SK-N-SH treated with all-trans-retinoic acid at 6 μM for 48 hours (cell line): Measurements from ENCODE around the gene DNMT3A.

Experiments used
- ARNTL ChIP-seq: fragments of 450-650 bp; formaldehyde crosslinking; IDR thresholded peaks from 2 replicates; pipeline ENCODE4 v1.5.0; 2020; ENCODE audit warnings: low read depth, mild to moderate bottlenecking, moderate library complexity, borderline replicate concordance
- PPARA ChIP-seq: fragments of 250-450 bp; sonication (Bioruptor Pico); IDR thresholded peaks from 2 replicates; pipeline ENCODE4 v1.5.0; 2020; ENCODE audit warnings: mild to moderate bottlenecking, borderline replicate concordance
- RARB ChIP-seq: fragments of 250-450 bp; sonication (Bioruptor Pico); IDR thresholded peaks from 2 replicates; pipeline ENCODE4 v1.8.0; 2021; ENCODE audit warnings: mild to moderate bottlenecking, moderate library complexity
- TOX ChIP-seq: fragments of 250-450 bp; sonication (Bioruptor Pico); IDR thresholded peaks from 2 replicates; pipeline ENCODE4 v1.8.0; 2021; ENCODE audit warnings: mild to moderate bottlenecking, moderate library complexity, borderline replicate concordance
- ZNF8 ChIP-seq: fragments of 450-650 bp; formaldehyde crosslinking; IDR thresholded peaks from 2 replicates; pipeline ENCODE4 v1.5.0; 2020; ENCODE audit warnings: mild to moderate bottlenecking, moderate library complexity
- TF ChIP-seq, protein P1 (sequence below): fragments of 250-450 bp; sonication (Bioruptor Pico); IDR thresholded peaks from 2 replicates; pipeline ENCODE4 v1.8.0; 2021; ENCODE audit warnings: low read depth, mild to moderate bottlenecking, moderate library complexity, borderline replicate concordance
- TF ChIP-seq, protein P2 (sequence below): fragments of 250-450 bp; sonication (Bioruptor Pico); IDR thresholded peaks from 2 replicates; pipeline ENCODE4 v1.8.0; 2020; ENCODE audit warnings: mild to moderate bottlenecking, moderate library complexity, borderline replicate concordance
- TF ChIP-seq, protein P3 (sequence below): fragments of 250-450 bp; sonication (Bioruptor Pico); IDR thresholded peaks from 2 replicates; pipeline ENCODE4 v1.5.0; 2020; ENCODE audit warnings: mild to moderate bottlenecking, moderate library complexity
- TF ChIP-seq, protein P4 (sequence below): fragments of 250-450 bp; sonication (Bioruptor Pico); IDR thresholded peaks from 2 replicates; pipeline ENCODE4 v1.5.1; 2020; ENCODE audit warnings: low read depth, mild to moderate bottlenecking, moderate library complexity

DNA sequence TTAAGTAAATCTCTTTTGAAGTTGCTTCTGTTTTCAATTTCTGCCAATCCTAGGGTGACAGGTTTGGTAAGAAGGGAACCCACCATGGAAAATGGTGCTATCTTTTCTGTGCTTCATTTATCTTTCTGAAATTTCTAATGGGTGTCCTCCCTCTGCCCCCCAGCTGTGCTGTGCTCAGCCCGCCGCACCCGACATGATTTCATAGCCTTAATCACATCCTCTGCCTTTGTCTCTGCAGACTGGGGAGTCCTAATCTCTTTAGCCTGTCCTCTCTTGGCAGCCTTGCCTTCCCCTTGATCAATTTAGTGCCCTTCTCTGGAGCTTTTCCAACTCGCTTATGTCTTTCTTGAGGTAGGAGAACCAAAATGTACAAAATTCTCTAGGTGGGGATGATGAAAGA lies 49.3 kb downstream of the DNMT3A start:
- TF ChIP-seq RARB (CRISPR knock-in tag) (no peak), ARNTL (no peak), ZNF8 (CRISPR knock-in tag) (no peak), PPARA (CRISPR knock-in tag) (no peak), TOX (CRISPR knock-in tag) (no peak)
- TF ChIP-seq, protein P1, sequence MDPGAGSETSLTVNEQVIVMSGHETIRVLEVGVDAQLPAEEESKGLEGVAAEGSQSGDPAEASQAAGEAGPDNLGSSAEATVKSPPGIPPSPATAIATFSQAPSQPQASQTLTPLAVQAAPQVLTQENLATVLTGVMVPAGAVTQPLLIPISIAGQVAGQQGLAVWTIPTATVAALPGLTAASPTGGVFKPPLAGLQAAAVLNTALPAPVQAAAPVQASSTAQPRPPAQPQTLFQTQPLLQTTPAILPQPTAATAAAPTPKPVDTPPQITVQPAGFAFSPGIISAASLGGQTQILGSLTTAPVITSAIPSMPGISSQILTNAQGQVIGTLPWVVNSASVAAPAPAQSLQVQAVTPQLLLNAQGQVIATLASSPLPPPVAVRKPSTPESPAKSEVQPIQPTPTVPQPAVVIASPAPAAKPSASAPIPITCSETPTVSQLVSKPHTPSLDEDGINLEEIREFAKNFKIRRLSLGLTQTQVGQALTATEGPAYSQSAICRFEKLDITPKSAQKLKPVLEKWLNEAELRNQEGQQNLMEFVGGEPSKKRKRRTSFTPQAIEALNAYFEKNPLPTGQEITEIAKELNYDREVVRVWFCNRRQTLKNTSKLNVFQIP: no peak
- TF ChIP-seq, protein P2, sequence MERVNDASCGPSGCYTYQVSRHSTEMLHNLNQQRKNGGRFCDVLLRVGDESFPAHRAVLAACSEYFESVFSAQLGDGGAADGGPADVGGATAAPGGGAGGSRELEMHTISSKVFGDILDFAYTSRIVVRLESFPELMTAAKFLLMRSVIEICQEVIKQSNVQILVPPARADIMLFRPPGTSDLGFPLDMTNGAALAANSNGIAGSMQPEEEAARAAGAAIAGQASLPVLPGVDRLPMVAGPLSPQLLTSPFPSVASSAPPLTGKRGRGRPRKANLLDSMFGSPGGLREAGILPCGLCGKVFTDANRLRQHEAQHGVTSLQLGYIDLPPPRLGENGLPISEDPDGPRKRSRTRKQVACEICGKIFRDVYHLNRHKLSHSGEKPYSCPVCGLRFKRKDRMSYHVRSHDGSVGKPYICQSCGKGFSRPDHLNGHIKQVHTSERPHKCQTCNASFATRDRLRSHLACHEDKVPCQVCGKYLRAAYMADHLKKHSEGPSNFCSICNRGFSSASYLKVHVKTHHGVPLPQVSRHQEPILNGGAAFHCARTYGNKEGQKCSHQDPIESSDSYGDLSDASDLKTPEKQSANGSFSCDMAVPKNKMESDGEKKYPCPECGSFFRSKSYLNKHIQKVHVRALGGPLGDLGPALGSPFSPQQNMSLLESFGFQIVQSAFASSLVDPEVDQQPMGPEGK: no peak
- TF ChIP-seq, protein P3, sequence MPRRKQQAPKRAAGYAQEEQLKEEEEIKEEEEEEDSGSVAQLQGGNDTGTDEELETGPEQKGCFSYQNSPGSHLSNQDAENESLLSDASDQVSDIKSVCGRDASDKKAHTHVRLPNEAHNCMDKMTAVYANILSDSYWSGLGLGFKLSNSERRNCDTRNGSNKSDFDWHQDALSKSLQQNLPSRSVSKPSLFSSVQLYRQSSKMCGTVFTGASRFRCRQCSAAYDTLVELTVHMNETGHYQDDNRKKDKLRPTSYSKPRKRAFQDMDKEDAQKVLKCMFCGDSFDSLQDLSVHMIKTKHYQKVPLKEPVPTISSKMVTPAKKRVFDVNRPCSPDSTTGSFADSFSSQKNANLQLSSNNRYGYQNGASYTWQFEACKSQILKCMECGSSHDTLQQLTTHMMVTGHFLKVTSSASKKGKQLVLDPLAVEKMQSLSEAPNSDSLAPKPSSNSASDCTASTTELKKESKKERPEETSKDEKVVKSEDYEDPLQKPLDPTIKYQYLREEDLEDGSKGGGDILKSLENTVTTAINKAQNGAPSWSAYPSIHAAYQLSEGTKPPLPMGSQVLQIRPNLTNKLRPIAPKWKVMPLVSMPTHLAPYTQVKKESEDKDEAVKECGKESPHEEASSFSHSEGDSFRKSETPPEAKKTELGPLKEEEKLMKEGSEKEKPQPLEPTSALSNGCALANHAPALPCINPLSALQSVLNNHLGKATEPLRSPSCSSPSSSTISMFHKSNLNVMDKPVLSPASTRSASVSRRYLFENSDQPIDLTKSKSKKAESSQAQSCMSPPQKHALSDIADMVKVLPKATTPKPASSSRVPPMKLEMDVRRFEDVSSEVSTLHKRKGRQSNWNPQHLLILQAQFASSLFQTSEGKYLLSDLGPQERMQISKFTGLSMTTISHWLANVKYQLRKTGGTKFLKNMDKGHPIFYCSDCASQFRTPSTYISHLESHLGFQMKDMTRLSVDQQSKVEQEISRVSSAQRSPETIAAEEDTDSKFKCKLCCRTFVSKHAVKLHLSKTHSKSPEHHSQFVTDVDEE (CRISPR knock-in tag): no peak
- TF ChIP-seq, protein P4, sequence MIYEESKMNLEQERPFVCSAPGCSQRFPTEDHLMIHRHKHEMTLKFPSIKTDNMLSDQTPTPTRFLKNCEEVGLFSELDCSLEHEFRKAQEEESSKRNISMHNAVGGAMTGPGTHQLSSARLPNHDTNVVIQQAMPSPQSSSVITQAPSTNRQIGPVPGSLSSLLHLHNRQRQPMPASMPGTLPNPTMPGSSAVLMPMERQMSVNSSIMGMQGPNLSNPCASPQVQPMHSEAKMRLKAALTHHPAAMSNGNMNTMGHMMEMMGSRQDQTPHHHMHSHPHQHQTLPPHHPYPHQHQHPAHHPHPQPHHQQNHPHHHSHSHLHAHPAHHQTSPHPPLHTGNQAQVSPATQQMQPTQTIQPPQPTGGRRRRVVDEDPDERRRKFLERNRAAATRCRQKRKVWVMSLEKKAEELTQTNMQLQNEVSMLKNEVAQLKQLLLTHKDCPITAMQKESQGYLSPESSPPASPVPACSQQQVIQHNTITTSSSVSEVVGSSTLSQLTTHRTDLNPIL (CRISPR knock-in tag): no peak
